ENCODE data around the gene NOX3. TPM values are rescaled to one million over a fixed set of nuclear protein-coding genes. Genes with fewer than 3 reads are reported as not detected.

The NOX3 gene
- not detected in 2 replicates for total RNA-seq

GRCh38 chr6:155455766-155456165, at the start of gene NOX3:
Gene NOX3 (minus strand): TSS chr6:155455839. CDS start chr6:155455800, 39 bp downstream.
- no peak for DNase-seq
- ChIA-PET POLR2A (no interaction called here), CTCF (no interaction called here)
- intact Hi-C loops (cut with micrococcal nuclease), result no loop called here
- no peak within 1 kb of the TSS for H3K27ac Mint-ChIP-seq
- no peak for ATAC-seq (ENCODE audit: low read depth)
- peaks cover 7% of the 10 kb centered on the region for H3K4me1 Mint-ChIP-seq
- peaks cover 18% of the 10 kb centered on the region for H3K27me3 Mint-ChIP-seq
- no peak for TF ChIP-seq CTCF (IDR thresholded peaks at IDR 0.05)
- H3K36me3 Mint-ChIP-seq (ENCODE audit: low read depth), result no peaks in the 10 kb centered on the region
- H3K9me3 Mint-ChIP-seq, result no peaks in the 10 kb centered on the region
- no peak within 1 kb of the TSS for H3K4me3 Mint-ChIP-seq

GRCh38 chr6:155504848-155505607, 49.4 kb upstream of the NOX3 start:
- Mint-ChIP-seq H3K27me3 (no peaks in the 10 kb centered on the region), H3K4me1 (no peaks in the 10 kb centered on the region), H3K36me3 (ENCODE audit: low read depth) (no peaks in the 10 kb centered on the region), H3K27ac (no peak overlapping the region), H3K9me3 (peaks cover 4% of the 10 kb centered on the region), H3K4me3 (no peak overlapping the region)
- ChIA-PET CTCF (no interaction called here), POLR2A (no interaction called here)
- ATAC-seq (ENCODE audit: low read depth) (no peak), DNase-seq (no peak)
- no peak for TF ChIP-seq CTCF (IDR thresholded peaks at IDR 0.05)
- intact Hi-C loops (cut with micrococcal nuclease), result no loop called here

- Mint-ChIP-seq H3K36me3 (ENCODE audit: low read depth) (no peaks in the 10 kb centered on the region), H3K27me3 (peaks cover 1% of the 10 kb centered on the region), H3K4me1 (no peaks in the 10 kb centered on the region), H3K4me3 (no peak overlapping the region), H3K27ac (no peak overlapping the region), H3K9me3 (peaks cover 4% of the 10 kb centered on the region)
- ChIA-PET POLR2A (no interaction called here), CTCF (no interaction called here)
- no peak for TF ChIP-seq CTCF (IDR thresholded peaks at IDR 0.05)
- intact Hi-C loops (cut with micrococcal nuclease), result no loop called here
- ATAC-seq (ENCODE audit: low read depth) (no peak), DNase-seq (no peak)
Measured at GRCh38 chr6:155502393-155502792, 46.8 kb upstream of the NOX3 start.

DNA sequence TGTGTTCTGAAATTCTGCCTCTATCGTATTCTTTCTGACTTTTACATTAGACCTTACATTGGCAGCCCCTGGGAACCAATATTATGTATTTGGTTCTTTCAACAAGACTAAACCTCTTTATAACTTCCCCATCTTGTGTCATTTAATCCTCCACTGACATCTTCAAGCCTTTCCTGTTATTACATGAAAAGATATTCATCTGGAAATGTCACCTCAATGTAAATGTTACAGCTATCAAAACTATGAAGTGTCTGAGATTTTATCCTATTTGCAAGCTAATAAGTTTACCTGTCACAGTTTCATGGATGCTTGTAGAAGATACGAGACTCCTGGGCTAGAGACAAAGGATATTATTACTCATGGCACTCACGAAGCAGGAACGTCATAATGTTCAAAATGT, 43.9 kb upstream of the NOX3 start:
- Mint-ChIP-seq H3K27ac (no peak overlapping the region), H3K27me3 (peaks cover 5% of the 10 kb centered on the region), H3K4me3 (no peak overlapping the region), H3K4me1 (no peaks in the 10 kb centered on the region), H3K36me3 (ENCODE audit: low read depth) (no peaks in the 10 kb centered on the region), H3K9me3 (peaks cover 4% of the 10 kb centered on the region)
- DNase-seq (no peak), ATAC-seq (ENCODE audit: low read depth) (no peak)
- intact Hi-C loops (cut with micrococcal nuclease), result no loop called here
- CTCF ChIA-PET, result no interaction called here
- POLR2A ChIA-PET, result no interaction called here
- no peak for TF ChIP-seq CTCF (IDR thresholded peaks at IDR 0.05)

GRCh38 chr6:155498370-155498769, 42.7 kb upstream of the NOX3 start:
- H3K36me3 Mint-ChIP-seq (ENCODE audit: low read depth), result no peaks in the 10 kb centered on the region
- H3K4me3 Mint-ChIP-seq, result no peak overlapping the region
- peaks cover 5% of the 10 kb centered on the region for H3K27me3 Mint-ChIP-seq
- ChIA-PET CTCF (no interaction called here), POLR2A (no interaction called here)
- ATAC-seq (ENCODE audit: low read depth) (no peak), DNase-seq (no peak)
- intact Hi-C loops (cut with micrococcal nuclease), result loop anchor here (1.0 kb wide), 1 partner anchor 171 kb away; no protein-coding TSS in a partner anchor
- H3K9me3 Mint-ChIP-seq, result no peaks in the 10 kb centered on the region
- H3K4me1 Mint-ChIP-seq, result peaks cover 6% of the 10 kb centered on the region
- no peak for TF ChIP-seq CTCF (IDR thresholded peaks at IDR 0.05)
- no peak overlapping the region for H3K27ac Mint-ChIP-seq
